Esophagus squamous epithelium (tissue), 4 donors: ENCODE data around the gene MDFIC.
"Not testable (repeated sequence)": the region's sequence is repeated elsewhere in the genome, so short reads cannot be mapped to it uniquely, and the experiment has no call there.

ENCODE experiments used
- CTCF ChIP-seq, 6 experiments: fragments of 450-650 bp in 4 of 6; fragments of 200-600 bp in 2 of 6; sonication (generic) in 2 of 6; IDR thresholded peaks; one replicate each; pipeline ENCODE4 v1.5.1; 2016 to 2019; ENCODE audit warnings: antibody characterized with exemption in 6 of 6, mild to moderate bottlenecking in 4 of 6, moderate library complexity in 4 of 6
- POLR2A ChIP-seq, 4 donors: fragments of 450-650 bp; IDR thresholded peaks; one replicate each; pipeline ENCODE4 v1.6.1; 2017; ENCODE audit warnings: antibody characterized with exemption in 4 of 4, mild to moderate bottlenecking in 4 of 4, moderate library complexity in 3 of 4

- TF ChIP-seq POLR2A, CTCF (IDR thresholded peaks at IDR 0.05): not testable (repeated sequence)
These were observed 32.8 kb upstream of the MDFIC start for GRCh38 chr7:114889116-114889515.
